Muscle of leg (tissue), 11 donors: Measurements from ENCODE around the gene CTBP2. TPM values are rescaled to one million over a fixed set of nuclear protein-coding genes. Genes with fewer than 3 reads are reported as not detected.

ENCODE experiments used
- DNase-seq: peaks from one replicate; pipeline ENCODE4 v3.0.0; 2013
- H3K27ac ChIP-seq: one replicate; pipeline ENCODE4 v1.5.1; 2013; ENCODE audit warnings: mild to moderate bottlenecking, low read length, control low read depth
- H3K27me3 ChIP-seq: one replicate; pipeline ENCODE4 v1.6.1; 2013; ENCODE audit warnings: low read length; ENCODE audit not compliant: control insufficient read depth, insufficient read depth
- H3K36me3 ChIP-seq: one replicate; pipeline ENCODE4 v1.6.1; 2013; ENCODE audit warnings: low read length; ENCODE audit not compliant: control insufficient read depth, insufficient read depth
- H3K4me1 ChIP-seq: one replicate; pipeline ENCODE4 v1.6.1; 2013; ENCODE audit warnings: low read length; ENCODE audit not compliant: control insufficient read depth, insufficient read depth
- H3K4me3 ChIP-seq: one replicate; pipeline ENCODE4 v1.5.1; 2013; ENCODE audit warnings: low read length, control low read depth
- H3K9me3 ChIP-seq: replicated peaks from 2 replicates; pipeline ENCODE4 v1.6.1; 2013; ENCODE audit warnings: low read depth, low read length; ENCODE audit not compliant: control insufficient read depth
- WGBS: methylation state at CpG from one replicate; pipeline ENCODE4 v1.1.5; 2013; ENCODE audit warnings: missing lambda C conversion rate; ENCODE audit not compliant: insufficient coverage; 5-methylcytosine and 5-hydroxymethylcytosine counted together
- polyA plus RNA-seq, 8 donors: library from polyadenylated mRNA; unstranded; fragments of 120-200 nt; gene quantifications; one replicate each; pipeline versions ENCODE4 v1.2.1 to v1.2.3, GENCODE V29; 2013; ENCODE audit warnings: inconsistent platforms in 1 of 8, low replicate concordance in 1 of 8; ENCODE audit not compliant: insufficient read length in 8 of 8, insufficient read depth in 1 of 8
- total RNA-seq: library from RNA; stranded (reverse); fragments of 120-200 nt; gene quantifications from one replicate; pipeline ENCODE4 v1.2.4, GENCODE V29; 2013

Gene CTBP2
- total and polyA plus RNA-seq, 9 donors: 32.4 to 50.2 (median 41.0) TPM

DNA sequence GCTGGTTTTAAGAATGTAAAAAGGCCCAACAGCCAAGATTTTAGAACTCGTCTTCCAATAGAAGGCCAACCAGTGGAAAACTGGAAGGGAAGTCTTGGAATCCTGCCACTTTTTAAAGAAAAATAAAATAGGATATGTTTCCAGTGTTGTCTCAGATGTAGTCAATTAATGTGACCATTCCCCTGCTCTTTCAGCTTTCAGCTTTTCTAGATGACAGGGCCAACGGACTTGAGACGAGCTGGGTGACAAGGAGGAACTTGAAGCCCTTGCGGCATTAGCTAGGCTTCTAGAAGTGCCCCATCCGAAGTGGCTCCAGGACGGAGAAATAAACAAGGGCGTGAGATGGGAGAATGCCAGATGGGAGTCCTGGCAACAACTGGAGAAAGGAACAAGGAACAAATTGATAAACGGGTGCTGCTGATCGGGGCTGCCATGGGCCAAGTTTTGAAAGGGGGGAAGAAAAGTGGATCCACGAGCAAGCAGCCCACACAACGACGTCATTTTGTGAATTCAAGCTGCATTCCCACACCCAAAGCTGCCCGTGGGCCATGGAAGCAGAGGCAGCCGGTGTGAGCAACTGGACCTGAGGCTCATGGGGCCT lies 42.3 kb downstream of the CTBP2 start:
- Histone ChIP-seq H3K27ac (peak overlapping the region; percentile 80), H3K4me3 (no peak overlapping the region), H3K9me3 (no peaks in the 10 kb centered on the region), H3K4me1 (peaks cover 58% of the 10 kb centered on the region), H3K27me3 (no peaks in the 10 kb centered on the region), H3K36me3 (peaks cover 8% of the 10 kb centered on the region)
- 14% methylated on average over 9 of the region's 14 CpGs for WGBS
- DNase-seq: peak; percentile 96

GRCh38 chr10:125116652-125117310 lies 43.6 kb downstream of the CTBP2 start:
- DNase-seq: no peak
- Histone ChIP-seq H3K27me3 (no peaks in the 10 kb centered on the region), H3K4me1 (peaks cover 56% of the 10 kb centered on the region), H3K4me3 (no peak overlapping the region), H3K27ac (no peak overlapping the region), H3K36me3 (peaks cover 3% of the 10 kb centered on the region), H3K9me3 (no peaks in the 10 kb centered on the region)
- WGBS: 82% methylated on average over 8 of the region's 18 CpGs

- WGBS: 99% methylated on average over 12 of the region's 16 CpGs
- Histone ChIP-seq H3K27ac (no peak overlapping the region), H3K9me3 (no peaks in the 10 kb centered on the region), H3K27me3 (no peaks in the 10 kb centered on the region), H3K36me3 (peaks cover 2% of the 10 kb centered on the region), H3K4me1 (peaks cover 57% of the 10 kb centered on the region), H3K4me3 (no peak overlapping the region)
- no peak for DNase-seq
Observed at GRCh38 chr10:125116041-125116649, 44.2 kb downstream of the CTBP2 start.

- Histone ChIP-seq H3K9me3 (no peaks in the 10 kb centered on the region), H3K36me3 (no peaks in the 10 kb centered on the region), H3K4me1 (peaks cover 50% of the 10 kb centered on the region), H3K27me3 (no peaks in the 10 kb centered on the region), H3K4me3 (no peak overlapping the region), H3K27ac (no peak overlapping the region)
- 89% methylated on average over 3 of the region's 5 CpGs for whole genome bisulfite sequencing
- no peak for DNase-seq
Observed at GRCh38 chr10:125115409-125115808, 45.0 kb downstream of the CTBP2 start.

GRCh38 chr10:125114761-125115391 lies 45.5 kb downstream of the CTBP2 start:
- no peaks in the 10 kb centered on the region for H3K27me3 ChIP-seq
- H3K27ac ChIP-seq: no peak overlapping the region
- H3K36me3 ChIP-seq: no peaks in the 10 kb centered on the region
- no peaks in the 10 kb centered on the region for H3K9me3 ChIP-seq
- no peak overlapping the region for H3K4me3 ChIP-seq
- 89% methylated on average over 7 of the region's 16 CpGs for WGBS
- H3K4me1 ChIP-seq: peaks cover 45% of the 10 kb centered on the region
- DNase-seq: no peak

DNA sequence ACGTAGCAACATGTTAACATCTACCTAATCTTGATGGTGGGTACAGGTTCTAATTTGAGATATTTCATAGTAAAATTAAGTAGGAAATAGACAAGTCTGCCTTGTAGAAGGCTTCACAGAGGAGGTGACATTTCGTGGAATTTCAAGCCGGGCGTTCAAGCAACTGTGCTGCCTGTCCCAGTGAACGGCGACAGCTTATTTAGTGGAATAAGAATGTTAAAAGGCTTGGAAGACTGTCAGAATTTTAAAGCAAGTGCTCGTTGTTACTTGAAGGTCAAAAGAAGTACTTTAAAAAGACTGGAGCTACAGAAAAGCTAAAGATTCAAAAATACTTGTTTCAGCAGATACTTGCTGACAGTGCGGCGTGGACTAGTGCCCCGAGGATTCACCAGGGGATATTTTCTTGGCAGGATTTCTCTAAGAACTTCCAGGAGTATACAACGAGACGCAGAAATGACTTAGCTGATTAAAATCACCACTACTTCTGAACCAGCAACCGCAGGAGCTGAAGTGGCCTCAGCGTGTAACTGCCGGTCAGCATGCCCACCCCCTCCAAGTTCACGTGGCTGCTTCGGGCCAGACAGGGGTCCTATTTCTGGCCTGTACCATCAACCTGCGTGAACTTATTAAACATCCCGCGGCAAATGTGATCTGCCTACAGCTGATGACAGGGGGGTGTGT lies 46.5 kb downstream of the CTBP2 start:
- DNase-seq: peak; percentile 95
- peak overlapping the region; percentile 73 for H3K27ac ChIP-seq

GRCh38 chr10:125112697-125113494 lies 47.5 kb downstream of the CTBP2 start:
- Histone ChIP-seq H3K9me3 (peaks cover 4% of the 10 kb centered on the region), H3K36me3 (peaks cover 18% of the 10 kb centered on the region), H3K4me1 (peaks cover 30% of the 10 kb centered on the region), H3K4me3 (no peak overlapping the region), H3K27me3 (no peaks in the 10 kb centered on the region), H3K27ac (no peak overlapping the region)
- DNase-seq: no peak
- WGBS: 86% methylated on average over 1 of the region's 2 CpGs

More for the DNA sequence above, 46.5 kb downstream of the CTBP2 start:
- 21% methylated on average over 14 of the region's 20 CpGs for WGBS
- H3K36me3 ChIP-seq: peaks cover 9% of the 10 kb centered on the region
- peaks cover 39% of the 10 kb centered on the region for H3K4me1 ChIP-seq
- no peaks in the 10 kb centered on the region for H3K27me3 ChIP-seq
- H3K9me3 ChIP-seq: no peaks in the 10 kb centered on the region
- H3K4me3 ChIP-seq: no peak overlapping the region

- no peak for DNase-seq
- peaks cover 18% of the 10 kb centered on the region for H3K4me1 ChIP-seq
- H3K27me3 ChIP-seq: no peaks in the 10 kb centered on the region
- no peak overlapping the region for H3K4me3 ChIP-seq
- H3K27ac ChIP-seq: no peak overlapping the region
- no CpG with 5 or more reads among the region's 5 CpGs for WGBS
- peaks cover 28% of the 10 kb centered on the region for H3K36me3 ChIP-seq
- H3K9me3 ChIP-seq: peaks cover 4% of the 10 kb centered on the region
Observed at GRCh38 chr10:125111118-125111727, 49.1 kb downstream of the CTBP2 start.

DNA sequence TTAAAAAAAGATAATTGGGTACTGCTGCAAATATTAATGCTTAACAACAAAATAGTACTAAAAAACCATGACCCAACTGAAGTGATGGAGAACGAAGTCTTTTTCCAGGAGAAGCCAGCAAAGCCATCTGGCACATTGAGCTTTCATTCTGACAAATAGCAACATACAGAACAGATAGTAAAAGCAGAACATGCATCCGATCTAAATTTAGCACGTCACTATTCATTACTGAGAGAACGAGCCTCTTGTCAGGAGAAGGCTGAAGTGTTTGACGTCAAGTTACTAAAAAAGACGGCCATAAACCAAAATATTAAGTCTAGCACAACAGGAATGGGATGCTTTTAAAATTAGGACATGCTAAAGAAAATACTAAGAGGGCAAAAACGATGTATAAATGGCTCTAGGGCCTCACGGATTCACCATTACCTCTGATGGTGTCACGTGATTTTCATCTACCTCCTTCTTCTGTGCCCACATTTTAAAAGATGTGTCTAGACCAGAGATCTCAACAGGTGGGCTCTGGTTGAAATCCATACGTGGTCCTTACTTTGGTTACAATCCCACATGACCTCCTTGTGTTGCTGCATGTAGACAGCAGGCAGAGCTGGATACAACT lies 52.3 kb downstream of the CTBP2 start:
- no peak overlapping the region for H3K4me3 ChIP-seq
- peaks cover 11% of the 10 kb centered on the region for H3K4me1 ChIP-seq
- 79% methylated on average over 6 of the region's 10 CpGs for WGBS
- DNase-seq: no peak
- no peak overlapping the region for H3K27ac ChIP-seq
- H3K36me3 ChIP-seq: peaks cover 34% of the 10 kb centered on the region
- H3K27me3 ChIP-seq: no peaks in the 10 kb centered on the region
- H3K9me3 ChIP-seq: peaks cover 4% of the 10 kb centered on the region
